ENCODE results near the gene MEPCE. TPM values are rescaled to one million over a fixed set of nuclear protein-coding genes. Genes with fewer than 3 reads are reported as not detected.

MEPCE gene
- total and polyA plus RNA-seq, 9 of the 15 experiments (the other 6 are each of a cell fraction or from before 2014, with no cell fraction given) = 10.9 to 76.3 (median 44.1) TPM

DNA sequence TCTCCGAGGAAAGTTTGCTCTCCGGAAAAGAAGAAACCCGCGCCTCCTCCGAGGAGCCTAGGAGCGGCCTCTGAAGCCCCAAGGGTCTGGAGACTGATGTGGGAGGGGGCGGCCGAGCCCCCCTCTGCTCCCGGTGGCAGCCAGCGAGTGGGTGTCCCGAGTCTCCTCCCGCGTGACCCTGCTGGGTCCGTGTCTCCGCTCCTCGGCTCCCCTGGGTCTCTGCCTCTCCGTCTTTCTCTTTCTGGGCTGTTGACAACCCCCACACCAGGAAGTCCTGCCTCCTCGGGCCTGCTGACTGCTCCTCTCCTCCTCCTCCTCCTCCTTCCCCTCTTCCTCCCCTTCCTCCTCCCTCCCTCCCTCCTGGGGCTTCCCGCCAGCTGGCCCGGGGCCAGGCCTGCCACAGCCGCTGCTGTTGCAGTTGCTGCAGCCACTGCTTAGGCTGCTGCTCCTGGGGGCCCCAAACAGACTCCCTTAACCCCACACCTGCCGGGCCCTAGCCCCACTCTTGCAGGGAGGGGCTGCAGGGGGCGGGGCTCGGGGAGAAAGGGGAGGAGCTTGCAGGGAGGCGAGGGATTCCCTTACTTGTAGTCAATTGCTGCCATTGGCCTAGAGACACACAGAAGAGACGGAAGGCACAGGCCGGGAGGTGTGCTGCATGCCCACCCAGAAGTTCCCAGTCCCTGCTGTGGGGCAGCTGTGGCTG, 49.5 kb downstream of the MEPCE start, which contains the start of gene TSC22D4 (continued):
- TF ChIP-seq CHD2 (IDR thresholded peaks at IDR 0.05; ENCODE audit: low read depth, low read length) (0 out of 2 replicates have a peak, but pooled peaks have one; percentile 43), ZFP30 (CRISPR knock-in tag; IDR thresholded peaks at IDR 0.05; ENCODE audit: borderline replicate concordance) (no peak), GTF2E2 (tag; IDR thresholded peaks at IDR 0.05) (no peak), ILF3 (IDR thresholded peaks at IDR 0.05; ENCODE audit: borderline replicate concordance) (no peak), XRCC4 (IDR thresholded peaks at IDR 0.05; ENCODE audit: extremely low read depth, insufficient read depth, insufficient read length) (no peak), ZSCAN32 (CRISPR knock-in tag; IDR thresholded peaks at IDR 0.05) (0 out of 2 replicates have a peak, but pooled peaks have one; percentile 39), U2AF2 (optimal IDR thresholded peaks at IDR 0.05; ENCODE audit: low read depth, low read length) (no peak), ATF1 (CRISPR knock-in tag; IDR thresholded peaks at IDR 0.05) (no peak), ATF1 (tag; IDR thresholded peaks at IDR 0.05) (0 out of 2 replicates have a peak, but pooled peaks have one; percentile 16), HCFC1 (IDR thresholded peaks at IDR 0.05; ENCODE audit: low read depth, low read length) (peak; percentile 36), PPARD (CRISPR knock-in tag; IDR thresholded peaks at IDR 0.05) (no peak), IRF2 (CRISPR knock-in tag; IDR thresholded peaks at IDR 0.05) (no peak), MAFK (IDR thresholded peaks at IDR 0.05; ENCODE audit: low read length) (no peak)
- TF ChIP-seq, protein P1, sequence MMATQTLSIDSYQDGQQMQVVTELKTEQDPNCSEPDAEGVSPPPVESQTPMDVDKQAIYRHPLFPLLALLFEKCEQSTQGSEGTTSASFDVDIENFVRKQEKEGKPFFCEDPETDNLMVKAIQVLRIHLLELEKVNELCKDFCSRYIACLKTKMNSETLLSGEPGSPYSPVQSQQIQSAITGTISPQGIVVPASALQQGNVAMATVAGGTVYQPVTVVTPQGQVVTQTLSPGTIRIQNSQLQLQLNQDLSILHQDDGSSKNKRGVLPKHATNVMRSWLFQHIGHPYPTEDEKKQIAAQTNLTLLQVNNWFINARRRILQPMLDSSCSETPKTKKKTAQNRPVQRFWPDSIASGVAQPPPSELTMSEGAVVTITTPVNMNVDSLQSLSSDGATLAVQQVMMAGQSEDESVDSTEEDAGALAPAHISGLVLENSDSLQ (IDR thresholded peaks at IDR 0.05) = peak; percentile 92
- TF ChIP-seq, protein P2, sequence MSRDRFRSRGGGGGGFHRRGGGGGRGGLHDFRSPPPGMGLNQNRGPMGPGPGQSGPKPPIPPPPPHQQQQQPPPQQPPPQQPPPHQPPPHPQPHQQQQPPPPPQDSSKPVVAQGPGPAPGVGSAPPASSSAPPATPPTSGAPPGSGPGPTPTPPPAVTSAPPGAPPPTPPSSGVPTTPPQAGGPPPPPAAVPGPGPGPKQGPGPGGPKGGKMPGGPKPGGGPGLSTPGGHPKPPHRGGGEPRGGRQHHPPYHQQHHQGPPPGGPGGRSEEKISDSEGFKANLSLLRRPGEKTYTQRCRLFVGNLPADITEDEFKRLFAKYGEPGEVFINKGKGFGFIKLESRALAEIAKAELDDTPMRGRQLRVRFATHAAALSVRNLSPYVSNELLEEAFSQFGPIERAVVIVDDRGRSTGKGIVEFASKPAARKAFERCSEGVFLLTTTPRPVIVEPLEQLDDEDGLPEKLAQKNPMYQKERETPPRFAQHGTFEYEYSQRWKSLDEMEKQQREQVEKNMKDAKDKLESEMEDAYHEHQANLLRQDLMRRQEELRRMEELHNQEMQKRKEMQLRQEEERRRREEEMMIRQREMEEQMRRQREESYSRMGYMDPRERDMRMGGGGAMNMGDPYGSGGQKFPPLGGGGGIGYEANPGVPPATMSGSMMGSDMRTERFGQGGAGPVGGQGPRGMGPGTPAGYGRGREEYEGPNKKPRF (IDR thresholded peaks at IDR 0.05; ENCODE audit: low read depth, low read length) = no peak
- TF ChIP-seq, protein P3, sequence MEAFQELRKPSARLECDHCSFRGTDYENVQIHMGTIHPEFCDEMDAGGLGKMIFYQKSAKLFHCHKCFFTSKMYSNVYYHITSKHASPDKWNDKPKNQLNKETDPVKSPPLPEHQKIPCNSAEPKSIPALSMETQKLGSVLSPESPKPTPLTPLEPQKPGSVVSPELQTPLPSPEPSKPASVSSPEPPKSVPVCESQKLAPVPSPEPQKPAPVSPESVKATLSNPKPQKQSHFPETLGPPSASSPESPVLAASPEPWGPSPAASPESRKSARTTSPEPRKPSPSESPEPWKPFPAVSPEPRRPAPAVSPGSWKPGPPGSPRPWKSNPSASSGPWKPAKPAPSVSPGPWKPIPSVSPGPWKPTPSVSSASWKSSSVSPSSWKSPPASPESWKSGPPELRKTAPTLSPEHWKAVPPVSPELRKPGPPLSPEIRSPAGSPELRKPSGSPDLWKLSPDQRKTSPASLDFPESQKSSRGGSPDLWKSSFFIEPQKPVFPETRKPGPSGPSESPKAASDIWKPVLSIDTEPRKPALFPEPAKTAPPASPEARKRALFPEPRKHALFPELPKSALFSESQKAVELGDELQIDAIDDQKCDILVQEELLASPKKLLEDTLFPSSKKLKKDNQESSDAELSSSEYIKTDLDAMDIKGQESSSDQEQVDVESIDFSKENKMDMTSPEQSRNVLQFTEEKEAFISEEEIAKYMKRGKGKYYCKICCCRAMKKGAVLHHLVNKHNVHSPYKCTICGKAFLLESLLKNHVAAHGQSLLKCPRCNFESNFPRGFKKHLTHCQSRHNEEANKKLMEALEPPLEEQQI (IDR thresholded peaks at IDR 0.05) = no peak
- TF ChIP-seq, protein P4, sequence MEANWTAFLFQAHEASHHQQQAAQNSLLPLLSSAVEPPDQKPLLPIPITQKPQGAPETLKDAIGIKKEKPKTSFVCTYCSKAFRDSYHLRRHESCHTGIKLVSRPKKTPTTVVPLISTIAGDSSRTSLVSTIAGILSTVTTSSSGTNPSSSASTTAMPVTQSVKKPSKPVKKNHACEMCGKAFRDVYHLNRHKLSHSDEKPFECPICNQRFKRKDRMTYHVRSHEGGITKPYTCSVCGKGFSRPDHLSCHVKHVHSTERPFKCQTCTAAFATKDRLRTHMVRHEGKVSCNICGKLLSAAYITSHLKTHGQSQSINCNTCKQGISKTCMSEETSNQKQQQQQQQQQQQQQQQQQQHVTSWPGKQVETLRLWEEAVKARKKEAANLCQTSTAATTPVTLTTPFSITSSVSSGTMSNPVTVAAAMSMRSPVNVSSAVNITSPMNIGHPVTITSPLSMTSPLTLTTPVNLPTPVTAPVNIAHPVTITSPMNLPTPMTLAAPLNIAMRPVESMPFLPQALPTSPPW (CRISPR knock-in tag; IDR thresholded peaks at IDR 0.05) = peak; percentile 96
